Body of pancreas (tissue), 4 donors: ENCODE measurements around the gene RFT1. TPM values are rescaled to one million over a fixed set of nuclear protein-coding genes. Genes with fewer than 3 reads are reported as not detected.

ENCODE experiments used
- ATAC-seq: fragments of 150-250 bp; one replicate; pipeline ENCODE4 v1.9.1; 2016
- DNase-seq, 4 donors: peaks; one replicate each; pipeline ENCODE4 v3.0.0-alpha.2; 2019
- H3K27ac ChIP-seq, 4 donors: fragments of 200-600 bp; sonication (generic); 1 replicate in 3 of 4; 2 replicates in 1 of 4; pipeline versions ENCODE4 v1.5.1 to v1.6.1; 2016 to 2019; ENCODE audit warnings: mild to moderate bottlenecking in 1 of 4, mixed read lengths in 1 of 4, moderate library complexity in 1 of 4
- H3K27me3 ChIP-seq, 2 donors: fragments of 200-600 bp; sonication (generic); one replicate each; pipeline ENCODE4 v1.6.0; 2016; ENCODE audit warnings: mild to moderate bottlenecking in 1 of 2
- H3K36me3 ChIP-seq, 2 donors: fragments of 200-600 bp; sonication (generic); replicated peaks in 1 of 2; 2 replicates each; pipeline ENCODE4 v1.5.1; 2016; ENCODE audit warnings: low read depth in 2 of 2; ENCODE audit not compliant: insufficient read depth in 1 of 2
- H3K4me1 ChIP-seq: fragments of 200-600 bp; sonication (generic); one replicate; pipeline ENCODE4 v1.6.0; 2016
- H3K4me3 ChIP-seq, 2 donors: fragments of 200-600 bp; sonication (generic); 1 replicate in 1 of 2; 2 replicates in 1 of 2; pipeline ENCODE4 v1.5.1; 2016 to 2019
- H3K9me3 ChIP-seq, 3 donors: fragments of 200-600 bp; sonication (generic); 1 replicate in 2 of 3; 2 replicates in 1 of 3; pipeline ENCODE4 v1.5.1; 2016
- POLR2A ChIP-seq, 3 donors: fragments of 450-650 bp; IDR thresholded peaks; one replicate each; pipeline ENCODE4 v1.6.1; 2016; ENCODE audit warnings: antibody characterized with exemption in 3 of 3, mild to moderate bottlenecking in 2 of 3
- WGBS, 2 donors: methylation state at CpG; one replicate each; pipeline ENCODE4 v1.1.5; 2017; 5-methylcytosine and 5-hydroxymethylcytosine counted together
- intact Hi-C: fragments of 100-400 bp; cut with DNase I; formaldehyde crosslinking; loops from one replicate; pipeline ENCODE4 v1.15.1; 2023
- total RNA-seq, 2 donors: library from RNA; depleted of rRNA; stranded (reverse); fragments of >200 nt; gene quantifications; one replicate each; pipeline ENCODE4 v1.1.0, GENCODE V29; 2016
- TF ChIP-seq, protein P1 (sequence below), 7 experiments: fragments of 450-650 bp in 4 of 7; fragments of 200-600 bp in 3 of 7; sonication (generic) in 3 of 7; IDR thresholded peaks; one replicate each; pipeline ENCODE4 v1.5.1; 2016 to 2019; ENCODE audit warnings: antibody characterized with exemption in 7 of 7

The RFT1 gene
- 10 to 100 TPM; 10.6 to 19.8 TPM for total RNA-seq

DNA sequence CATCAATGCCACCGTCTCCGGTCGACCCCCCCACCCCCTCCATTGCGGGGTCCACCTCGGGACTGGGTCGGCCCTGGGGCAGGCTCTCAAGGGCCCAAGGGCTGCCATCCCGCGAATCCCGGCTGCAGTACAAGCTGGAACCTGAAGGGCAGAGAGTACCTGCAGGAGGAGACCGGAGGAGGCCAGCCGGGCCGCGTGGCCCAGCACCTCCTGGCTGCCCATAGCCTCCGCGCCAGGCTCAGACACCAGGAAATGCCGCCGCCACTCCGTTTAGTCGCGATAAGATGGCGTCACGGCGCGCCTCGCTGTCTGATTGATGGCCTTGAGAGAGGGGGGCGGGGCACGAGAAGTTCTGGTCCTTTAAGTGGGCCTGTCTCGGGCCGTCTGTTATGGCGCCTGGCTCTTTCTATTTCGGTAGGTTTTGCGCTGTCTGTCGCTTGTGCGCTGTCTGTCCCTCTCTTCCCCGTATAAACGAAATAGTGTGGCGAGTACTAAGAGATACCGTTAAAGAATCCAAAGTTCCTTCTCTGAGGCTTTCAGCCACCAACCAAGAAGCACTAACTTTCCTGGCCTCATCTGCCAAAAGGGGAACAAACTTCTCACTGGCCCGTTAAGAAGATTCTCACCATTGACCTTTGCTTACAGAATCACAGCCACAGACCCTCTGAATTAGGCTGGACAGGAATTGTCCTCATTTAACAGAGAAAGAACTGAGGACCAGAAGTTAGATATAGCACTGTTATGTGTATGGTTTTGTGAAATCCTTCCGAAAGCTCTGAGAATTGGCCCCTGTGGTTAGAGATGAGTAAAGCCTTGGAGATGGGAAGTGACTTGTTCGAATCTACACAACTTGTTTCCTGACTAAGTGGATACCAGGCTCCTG lies at the start of gene RFT1:
Gene RFT1, minus strand, starts transcription at position 257 of the 883 bp plus-strand sequence. Its CDS starts 35 bp downstream, at position 222.
- H3K9me3 ChIP-seq = no peaks in the 10 kb centered on the region
- H3K27ac ChIP-seq = peak within 1 kb of the TSS; percentile 79 to 97 (median 92)
- ATAC-seq (peak; percentile 91), DNase-seq (peak; percentile 99)
- peak within 1 kb of the TSS; percentile 88 to 91 for H3K4me3 ChIP-seq
- 3 to 7% methylated on average over 16 to 41 of the region's 41 CpGs for WGBS, 2 donors
- intact Hi-C loops = no loop called here
- H3K36me3 ChIP-seq = peaks cover 0 to 8% of the 10 kb centered on the region in 2 donors
- TF ChIP-seq, protein P1, sequence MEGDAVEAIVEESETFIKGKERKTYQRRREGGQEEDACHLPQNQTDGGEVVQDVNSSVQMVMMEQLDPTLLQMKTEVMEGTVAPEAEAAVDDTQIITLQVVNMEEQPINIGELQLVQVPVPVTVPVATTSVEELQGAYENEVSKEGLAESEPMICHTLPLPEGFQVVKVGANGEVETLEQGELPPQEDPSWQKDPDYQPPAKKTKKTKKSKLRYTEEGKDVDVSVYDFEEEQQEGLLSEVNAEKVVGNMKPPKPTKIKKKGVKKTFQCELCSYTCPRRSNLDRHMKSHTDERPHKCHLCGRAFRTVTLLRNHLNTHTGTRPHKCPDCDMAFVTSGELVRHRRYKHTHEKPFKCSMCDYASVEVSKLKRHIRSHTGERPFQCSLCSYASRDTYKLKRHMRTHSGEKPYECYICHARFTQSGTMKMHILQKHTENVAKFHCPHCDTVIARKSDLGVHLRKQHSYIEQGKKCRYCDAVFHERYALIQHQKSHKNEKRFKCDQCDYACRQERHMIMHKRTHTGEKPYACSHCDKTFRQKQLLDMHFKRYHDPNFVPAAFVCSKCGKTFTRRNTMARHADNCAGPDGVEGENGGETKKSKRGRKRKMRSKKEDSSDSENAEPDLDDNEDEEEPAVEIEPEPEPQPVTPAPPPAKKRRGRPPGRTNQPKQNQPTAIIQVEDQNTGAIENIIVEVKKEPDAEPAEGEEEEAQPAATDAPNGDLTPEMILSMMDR (IDR thresholded peaks at IDR 0.05) = peak in 4 of 7 experiments; percentile 43 to 46 (median 45)
- TF ChIP-seq POLR2A (IDR thresholded peaks at IDR 0.05) = peak; percentile 62 to 92 (median 89)
- peaks cover 32% of the 10 kb centered on the region for H3K4me1 ChIP-seq
- H3K27me3 ChIP-seq = no peaks in the 10 kb centered on the region

DNA sequence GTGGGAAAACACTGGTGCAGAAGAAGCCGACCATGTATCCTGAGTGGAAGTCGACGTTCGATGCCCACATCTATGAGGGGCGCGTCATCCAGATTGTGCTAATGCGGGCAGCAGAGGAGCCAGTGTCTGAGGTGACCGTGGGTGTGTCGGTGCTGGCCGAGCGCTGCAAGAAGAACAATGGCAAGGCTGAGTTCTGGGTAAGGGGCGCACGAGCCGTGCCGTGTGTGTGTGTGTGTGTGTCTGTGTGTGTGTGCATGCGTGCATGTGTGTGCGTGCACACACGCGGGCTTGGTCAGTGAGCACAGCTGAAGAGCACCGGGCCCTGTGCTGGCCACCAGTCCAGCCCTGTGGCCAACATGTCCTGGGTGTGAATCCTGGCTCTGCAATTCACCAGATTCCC lies 49.3 kb upstream of the RFT1 start:
- DNase-seq = no peak
- intact Hi-C loops = no loop called here
- no peaks in the 10 kb centered on the region for H3K4me1 ChIP-seq
- H3K27ac ChIP-seq = no peak overlapping the region
- peaks cover 20 to 33% of the 10 kb centered on the region in 2 donors for H3K36me3 ChIP-seq
- no peak overlapping the region for H3K4me3 ChIP-seq
- no peak for ATAC-seq
- H3K27me3 ChIP-seq = no peaks in the 10 kb centered on the region
- no peak for TF ChIP-seq POLR2A (IDR thresholded peaks at IDR 0.05)
- TF ChIP-seq, protein P1 (IDR thresholded peaks at IDR 0.05) = no peak
- 91 to 92% methylated on average over 17 to 20 of the region's 20 CpGs for WGBS, 2 donors
- H3K9me3 ChIP-seq = no peaks in the 10 kb centered on the region

DNA sequence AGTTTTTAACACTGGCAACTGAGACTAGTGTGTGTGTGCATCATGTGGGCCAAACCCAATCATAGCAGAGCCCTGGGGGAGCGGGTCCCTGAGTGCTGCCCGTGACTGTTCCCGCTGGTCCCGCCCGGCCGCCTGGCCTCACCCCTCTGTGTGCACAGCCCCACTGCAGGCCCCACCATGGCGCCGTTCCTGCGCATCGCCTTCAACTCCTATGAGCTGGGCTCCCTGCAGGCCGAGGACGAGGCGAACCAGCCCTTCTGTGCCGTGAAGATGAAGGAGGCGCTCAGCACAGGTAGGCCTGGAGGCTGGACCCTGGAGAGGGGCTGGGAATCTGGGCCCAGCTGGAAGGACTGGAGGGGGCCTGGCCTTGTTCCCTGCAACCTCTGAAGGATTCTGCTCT lies 48.0 kb upstream of the RFT1 start:
- no peak overlapping the region for H3K4me3 ChIP-seq
- DNase-seq (no peak), ATAC-seq (no peak)
- H3K36me3 ChIP-seq = peaks cover 14 to 28% of the 10 kb centered on the region in 2 donors
- H3K9me3 ChIP-seq = no peaks in the 10 kb centered on the region
- WGBS, 2 donors = 94 to 100% methylated on average over 3 to 9 of the region's 15 CpGs
- intact Hi-C loops = no loop called here
- peaks cover 1% of the 10 kb centered on the region for H3K4me1 ChIP-seq
- TF ChIP-seq, protein P1 (IDR thresholded peaks at IDR 0.05) = no peak
- TF ChIP-seq POLR2A (IDR thresholded peaks at IDR 0.05) = no peak
- no peaks in the 10 kb centered on the region for H3K27me3 ChIP-seq
- no peak overlapping the region for H3K27ac ChIP-seq

DNA sequence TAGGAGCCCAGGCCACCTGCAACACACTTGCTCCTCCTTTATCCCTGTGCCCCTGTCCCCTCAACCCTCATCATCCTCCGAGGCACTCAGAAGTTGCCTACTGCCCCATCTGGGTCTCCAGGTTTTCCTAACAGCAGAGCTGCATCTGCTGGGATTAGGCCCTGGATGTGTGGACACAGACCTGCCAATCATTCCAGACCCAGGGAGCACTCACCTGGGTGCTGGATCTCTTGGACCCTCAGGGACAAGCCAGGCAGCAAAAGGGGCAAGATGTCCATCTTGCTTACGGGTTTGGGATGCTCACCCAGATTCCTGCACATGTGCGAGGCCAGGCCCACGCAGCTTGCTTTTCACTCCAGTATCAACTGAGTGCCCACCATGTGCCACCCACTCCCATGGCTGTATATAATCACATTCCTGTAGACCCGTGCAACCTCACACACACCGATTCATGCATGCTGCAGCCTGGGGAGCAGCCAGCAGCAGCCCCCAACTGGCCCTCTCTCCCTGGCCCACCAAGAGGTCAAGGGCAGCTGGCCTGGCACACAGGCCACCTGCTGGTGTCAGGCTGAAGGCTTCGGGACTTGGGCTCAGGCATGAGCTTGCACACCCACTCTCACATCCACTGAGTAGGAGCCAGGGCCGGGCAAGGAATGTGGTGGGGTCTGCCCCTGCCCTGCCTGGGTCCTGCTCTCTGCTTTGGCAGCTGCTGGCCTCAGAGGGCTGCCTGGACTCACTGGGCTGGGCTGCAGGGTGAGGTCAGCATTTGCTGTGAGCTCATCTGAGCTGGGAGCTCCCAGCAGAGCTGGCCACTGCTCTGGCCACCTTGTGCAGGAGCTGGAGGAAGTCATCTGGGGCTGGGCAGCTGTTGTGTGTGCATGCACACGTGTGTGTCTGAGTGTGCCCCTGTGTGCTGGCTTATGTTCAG lies 45.6 kb upstream of the RFT1 start:
- 80 to 84% methylated on average over 1 to 9 of the region's 9 CpGs for WGBS, 2 donors
- TF ChIP-seq, protein P1 (IDR thresholded peaks at IDR 0.05) = no peak
- TF ChIP-seq POLR2A (IDR thresholded peaks at IDR 0.05) = no peak
- intact Hi-C loops = no loop called here
- Histone ChIP-seq H3K4me3 (no peak overlapping the region), H3K4me1 (peaks cover 25% of the 10 kb centered on the region), H3K36me3 (peaks cover 14 to 18% of the 10 kb centered on the region in 2 donors), H3K9me3 (no peaks in the 10 kb centered on the region), H3K27ac (no peak overlapping the region), H3K27me3 (no peaks in the 10 kb centered on the region)
- ATAC-seq = no peak
- no peak for DNase-seq
